SK-N-SH (cell line): ENCODE results near the gene MARCHF7. TPM values are rescaled to one million over a fixed set of nuclear protein-coding genes. Genes with fewer than 3 reads are reported as not detected.
"Not testable (repeated sequence)": the region's sequence is repeated elsewhere in the genome, so short reads cannot be mapped to it uniquely, and the experiment has no call there.

Source experiments
- CTCF ChIA-PET: fragments of 300-600, 350-600 bp; formaldehyde crosslinking; extraction: SDS; loops from one replicate; lab custom pipeline; 2021; lab: Yijun Ruan, JAX
- POLR2A ChIA-PET: fragments of 350-600 bp; sonication (Branson Sonifier 250); formaldehyde crosslinking; extraction: SDS; loops from one replicate; lab custom pipeline; 2020; ENCODE audit warnings: antibody characterized with exemption, inconsistent platforms; lab: Yijun Ruan, JAX
- DNase-seq: peaks from one replicate; pipeline ENCODE4 v3.0.0; 2012
- H2AFZ ChIP-seq: fragments of 200-600 bp; sonication (generic); 2 replicates; pipeline ENCODE4 v1.8.1; 2016; ENCODE audit warnings: antibody characterized with exemption, mild to moderate bottlenecking, low read depth
- H3F3A ChIP-seq: fragments of 200-600 bp; sonication (generic); replicated peaks from 2 replicates; pipeline ENCODE3; 2016; ENCODE audit warnings: antibody characterized with exemption, mild to moderate bottlenecking; ENCODE audit not compliant: insufficient read depth
- H3K27ac ChIP-seq, 2 experiments: fragments of 200-500 bp in 1 of 2; fragments of 200-600 bp in 1 of 2; sonication (Bioruptor generic) in 1 of 2; sonication (generic), shearing (Covaris generic) in 1 of 2; 2 replicates each; pipeline versions ENCODE4 v1.5.1 to v1.6.1; 2014 to 2016; ENCODE audit warnings: low read depth in 2 of 2, inconsistent platforms in 1 of 2, low read length in 1 of 2, mild to moderate bottlenecking in 1 of 2, mixed read lengths in 1 of 2
- H3K27me3 ChIP-seq: fragments of 200-600 bp; sonication (generic), shearing (Covaris generic); 2 replicates; pipeline ENCODE4 v1.6.1; 2016; ENCODE audit warnings: mixed run types; ENCODE audit not compliant: insufficient read depth
- H3K36me3 ChIP-seq, 2 experiments: fragments of 200-500 bp in 1 of 2; fragments of 200-600 bp in 1 of 2; sonication (Bioruptor generic) in 1 of 2; sonication (generic) in 1 of 2; replicated peaks in 1 of 2; 2 replicates each; pipeline versions ENCODE3 to v1.5.1; 2014 to 2016; ENCODE audit warnings: low read length in 1 of 2, mild to moderate bottlenecking in 1 of 2; ENCODE audit not compliant: insufficient read depth in 2 of 2, control insufficient read depth in 1 of 2
- H3K4me1 ChIP-seq, 2 experiments: fragments of 200-500 bp in 1 of 2; fragments of 200-600 bp in 1 of 2; sonication (Bioruptor generic) in 1 of 2; sonication (generic), shearing (Covaris generic) in 1 of 2; 2 replicates each; pipeline versions ENCODE4 v1.5.1 to v1.6.1; 2014 to 2016; ENCODE audit warnings: low read depth in 1 of 2, low read length in 1 of 2, mixed run types in 1 of 2; ENCODE audit not compliant: insufficient read depth in 2 of 2, control insufficient read depth in 1 of 2
- H3K4me2 ChIP-seq: fragments of 200-600 bp; sonication (generic), shearing (Covaris generic); 2 replicates; pipeline ENCODE4 v1.6.1; 2017; ENCODE audit warnings: mixed run types
- H3K4me3 ChIP-seq, 2 experiments: fragments of 200-500 bp in 1 of 2; fragments of 200-600 bp in 1 of 2; sonication (Bioruptor generic) in 1 of 2; sonication (generic), shearing (Covaris generic) in 1 of 2; 2 replicates each; pipeline versions ENCODE4 v1.5.1 to v1.8.1; 2014 to 2016; ENCODE audit warnings: low read depth in 2 of 2, inconsistent platforms in 1 of 2, low read length in 1 of 2, mild to moderate bottlenecking in 1 of 2, mixed read lengths in 1 of 2, moderate library complexity in 1 of 2
- H3K79me2 ChIP-seq: fragments of 200-600 bp; sonication (generic); 2 replicates; pipeline ENCODE4 v1.8.1; 2017; ENCODE audit warnings: mild to moderate bottlenecking; ENCODE audit not compliant: insufficient read depth
- H3K9ac ChIP-seq: fragments of 200-600 bp; sonication (generic); 2 replicates; pipeline ENCODE4 v1.6.1; 2017; ENCODE audit warnings: mixed run types
- H3K9me2 ChIP-seq: fragments of 200-600 bp; sonication (generic); 2 replicates; pipeline ENCODE4 v1.6.1; 2017; ENCODE audit warnings: mixed run types
- H3K9me3 ChIP-seq: fragments of 200-600 bp; sonication (generic); 2 replicates; pipeline ENCODE4 v1.6.1; 2017; ENCODE audit warnings: mixed run types, mild to moderate bottlenecking, moderate library complexity
- H4K20me1 ChIP-seq: fragments of 200-600 bp; sonication (generic); 2 replicates; pipeline ENCODE4 v1.6.1; 2017; ENCODE audit warnings: mild to moderate bottlenecking, mixed run types; ENCODE audit not compliant: insufficient read depth
- CHD2 ChIP-seq: fragments of 150-350 bp; IDR thresholded peaks from 2 replicates; pipeline ENCODE4 v1.6.1; 2018; ENCODE audit warnings: low read length; ENCODE audit not compliant: partially characterized antibody
- CTCF ChIP-seq: fragments of 200-600 bp; sonication (generic); IDR thresholded peaks from 2 replicates; pipeline ENCODE4 v1.6.1; 2017; ENCODE audit warnings: antibody characterized with exemption, mild to moderate bottlenecking, moderate library complexity
- ELF1 ChIP-seq: IDR thresholded peaks from 2 replicates; pipeline ENCODE4 v1.4.0; 2012
- EP300 ChIP-seq, 2 experiments: IDR thresholded peaks; 2 replicates each; pipeline versions ENCODE4 v1.4.0 to v1.6.1; 2012; ENCODE audit warnings: borderline replicate concordance in 1 of 2, low read depth in 1 of 2, low read length in 1 of 2
- FOXJ3 ChIP-seq: sonication (generic); formaldehyde crosslinking; IDR thresholded peaks from 2 replicates; pipeline ENCODE4 v1.5.1; 2020; ENCODE audit warnings: mild to moderate bottlenecking, missing genetic modification reagents
- FOXM1 ChIP-seq: IDR thresholded peaks from 2 replicates; pipeline ENCODE4 v1.4.0; 2012; ENCODE audit warnings: low read depth, mild to moderate bottlenecking
- MEF2A ChIP-seq: IDR thresholded peaks from 2 replicates; pipeline ENCODE4 v1.4.0; 2012; ENCODE audit warnings: low read depth, borderline replicate concordance
- NFIC ChIP-seq: IDR thresholded peaks from 2 replicates; pipeline ENCODE4 v1.4.0; 2012; ENCODE audit warnings: borderline replicate concordance
- NRF1 ChIP-seq: IDR thresholded peaks from 2 replicates; pipeline ENCODE4 v1.6.1; 2012; ENCODE audit warnings: low read depth, mild to moderate bottlenecking, low read length
- PBX3 ChIP-seq: IDR thresholded peaks from 2 replicates; pipeline ENCODE4; 2012
- RAD21 ChIP-seq: IDR thresholded peaks from 2 replicates; pipeline ENCODE4 v1.6.1; 2012; ENCODE audit warnings: mild to moderate bottlenecking, low read length
- RCOR1 ChIP-seq: fragments of 150-350 bp; IDR thresholded peaks from 2 replicates; pipeline ENCODE4 v1.6.1; 2017; ENCODE audit warnings: antibody characterized with exemption, low read length
- RFX5 ChIP-seq: IDR thresholded peaks from 2 replicates; pipeline ENCODE4 v1.6.1; 2012; ENCODE audit warnings: mild to moderate bottlenecking, improper control_type of control experiment, low read length
- RXRA ChIP-seq: IDR thresholded peaks from 2 replicates; pipeline ENCODE4 v1.4.0; 2012; ENCODE audit warnings: low read depth, mild to moderate bottlenecking, borderline replicate concordance
- SMC3 ChIP-seq: IDR thresholded peaks from 2 replicates; pipeline ENCODE4 v1.6.1; 2012; ENCODE audit warnings: low read depth, low read length, improper control_type of control experiment
- TCF12 ChIP-seq: IDR thresholded peaks from 2 replicates; pipeline ENCODE4 v1.4.0; 2012
- USF1 ChIP-seq: IDR thresholded peaks from 2 replicates; pipeline ENCODE4 v1.4.0; 2012; ENCODE audit warnings: low read depth, borderline replicate concordance
- USF2 ChIP-seq: fragments of 150-350 bp; IDR thresholded peaks from 2 replicates; pipeline ENCODE4 v1.6.1; 2017; ENCODE audit warnings: antibody characterized with exemption, low read length, low read depth, borderline replicate concordance
- YY1 ChIP-seq: IDR thresholded peaks from 2 replicates; pipeline ENCODE4 v1.4.0; 2012; ENCODE audit warnings: low read depth, mild to moderate bottlenecking
- WGBS: methylation state at CpG from one replicate; pipeline ENCODE4 v1.1.6; 2017; ENCODE audit warnings: low lambda C conversion rate; 5-methylcytosine and 5-hydroxymethylcytosine counted together
- polyA plus RNA-seq, 3 experiments: library from polyadenylated mRNA; depleted of rRNA; stranded (reverse); fragments of >200 nt; gene quantifications; 2 replicates each; pipeline ENCODE4 v1.2.3, GENCODE V29; 2012

The MARCHF7 gene
- polyA plus RNA-seq, 1 of the 3 experiments (the other 2 are of a cell fraction), result 20.3 TPM

- H3K36me3 ChIP-seq, result peaks cover 71 to 76% of the 10 kb centered on the region in 2 experiments
- 97% methylated on average over 6 of the region's 6 CpGs for WGBS
- ChIA-PET CTCF (interaction anchor here (1.6 kb wide), 1 partner anchor 30 kb away, joined by 3 read pairs; the partner anchor contains the start of gene MARCHF7), POLR2A (no interaction called here)
- H3K4me1 ChIP-seq, result no peaks in the 10 kb centered on the region
- no peak overlapping the region for H3K27ac ChIP-seq
- no peak for DNase-seq
- no peak for TF ChIP-seq USF1
- TF ChIP-seq RFX5, result no peak
- TF ChIP-seq TCF12, result no peak
- TF ChIP-seq FOXM1, result no peak
- no peak for TF ChIP-seq EP300 (IDR thresholded peaks at IDR 0.05; ENCODE audit: borderline replicate concordance in 1 of 2, low read depth in 1 of 2, low read length in 1 of 2)
- TF ChIP-seq USF2, result no peak
- no peak for TF ChIP-seq NRF1
- no peak for TF ChIP-seq YY1
- no peak for TF ChIP-seq RXRA
- no peak overlapping the region for H2AFZ ChIP-seq
- no peaks in the 10 kb centered on the region for H3K27me3 ChIP-seq
- H3K9me3 ChIP-seq, result no peaks in the 10 kb centered on the region
- no peak overlapping the region for H3K9ac ChIP-seq
- no peaks in the 10 kb centered on the region for H3K9me2 ChIP-seq
- no peak overlapping the region for H3K4me2 ChIP-seq
- peaks cover 12% of the 10 kb centered on the region for H3F3A ChIP-seq
- peaks cover 98% of the 10 kb centered on the region for H3K79me2 ChIP-seq
- H4K20me1 ChIP-seq, result peaks cover 69% of the 10 kb centered on the region
- H3K4me3 ChIP-seq, result no peak overlapping the region
Measured at GRCh38 chr2:159742846-159743245, 30.5 kb downstream of the MARCHF7 start.

- no peak for DNase-seq
- Histone ChIP-seq H2AFZ (no peak overlapping the region), H3K36me3 (peaks cover 67 to 84% of the 10 kb centered on the region in 2 experiments)
- TF ChIP-seq NFIC (no peak), RCOR1 (no peak), SMC3 (no peak), PBX3 (no peak), MEF2A (no peak), CTCF (no peak), ELF1 (no peak), FOXJ3 (no peak), RAD21 (no peak), USF2 (no peak), CHD2 (no peak)
- TF ChIP-seq, all 33 proteins: peak for 0
- Histone ChIP-seq H3K4me3 (no peak overlapping the region), H3K79me2 (peaks cover 98% of the 10 kb centered on the region), H3K9me3 (no peaks in the 10 kb centered on the region), H3F3A (peaks cover 11% of the 10 kb centered on the region), H4K20me1 (peaks cover 64% of the 10 kb centered on the region), H3K4me1 (no peaks in the 10 kb centered on the region), H3K9me2 (no peaks in the 10 kb centered on the region), H3K27me3 (no peaks in the 10 kb centered on the region), H3K27ac (no peak overlapping the region), H3K9ac (no peak overlapping the region), H3K4me2 (no peak overlapping the region)
- ChIA-PET CTCF (interaction anchor here (0.6 kb wide), 1 partner anchor 226 kb away, joined by 3 read pairs; no protein-coding TSS in a partner anchor), POLR2A (no interaction called here)
- WGBS, result 94% methylated on average over 3 of the region's 3 CpGs
Measured at GRCh38 chr2:159744363-159744762, 32.1 kb downstream of the MARCHF7 start.

- H3K27me3 ChIP-seq, H3K9me3 ChIP-seq, H3K4me3 ChIP-seq, H3K9ac ChIP-seq, H3K9me2 ChIP-seq, H3K27ac ChIP-seq, H3F3A ChIP-seq, DNase-seq, CTCF ChIA-PET, POLR2A ChIA-PET, H3K4me1 ChIP-seq, H2AFZ ChIP-seq, H3K4me2 ChIP-seq: not testable (repeated sequence)
- Histone ChIP-seq H3K79me2 (peaks cover 98% of the 10 kb centered on the region), H3K36me3 (peaks cover 62 to 84% of the 10 kb centered on the region in 2 experiments), H4K20me1 (peaks cover 56% of the 10 kb centered on the region)
- WGBS, result 92% methylated on average over 11 of the region's 11 CpGs
Measured at GRCh38 chr2:159745237-159745636, 32.9 kb downstream of the MARCHF7 start.
